ENCODE results near the gene LRTM1. TPM values are rescaled to one million over a fixed set of nuclear protein-coding genes. Genes with fewer than 3 reads are reported as not detected.

LRTM1 gene
- total RNA-seq, 2 experiments from 2014 or later = not detected

- Mint-ChIP-seq H3K4me3 (no peak overlapping the region), H3K27me3 (no peaks in the 10 kb centered on the region), H3K36me3 (ENCODE audit: low read depth) (no peaks in the 10 kb centered on the region), H3K4me1 (ENCODE audit: low read depth) (no peaks in the 10 kb centered on the region), H3K27ac (no peak overlapping the region), H3K9me3 (peaks cover 3% of the 10 kb centered on the region)
- ATAC-seq (no peak), DNase-seq (no peak)
- CTCF ChIA-PET = no interaction called here
- TF ChIP-seq, protein P1, sequence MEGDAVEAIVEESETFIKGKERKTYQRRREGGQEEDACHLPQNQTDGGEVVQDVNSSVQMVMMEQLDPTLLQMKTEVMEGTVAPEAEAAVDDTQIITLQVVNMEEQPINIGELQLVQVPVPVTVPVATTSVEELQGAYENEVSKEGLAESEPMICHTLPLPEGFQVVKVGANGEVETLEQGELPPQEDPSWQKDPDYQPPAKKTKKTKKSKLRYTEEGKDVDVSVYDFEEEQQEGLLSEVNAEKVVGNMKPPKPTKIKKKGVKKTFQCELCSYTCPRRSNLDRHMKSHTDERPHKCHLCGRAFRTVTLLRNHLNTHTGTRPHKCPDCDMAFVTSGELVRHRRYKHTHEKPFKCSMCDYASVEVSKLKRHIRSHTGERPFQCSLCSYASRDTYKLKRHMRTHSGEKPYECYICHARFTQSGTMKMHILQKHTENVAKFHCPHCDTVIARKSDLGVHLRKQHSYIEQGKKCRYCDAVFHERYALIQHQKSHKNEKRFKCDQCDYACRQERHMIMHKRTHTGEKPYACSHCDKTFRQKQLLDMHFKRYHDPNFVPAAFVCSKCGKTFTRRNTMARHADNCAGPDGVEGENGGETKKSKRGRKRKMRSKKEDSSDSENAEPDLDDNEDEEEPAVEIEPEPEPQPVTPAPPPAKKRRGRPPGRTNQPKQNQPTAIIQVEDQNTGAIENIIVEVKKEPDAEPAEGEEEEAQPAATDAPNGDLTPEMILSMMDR (IDR thresholded peaks at IDR 0.05) = no peak
- intact Hi-C loops (cut with micrococcal nuclease) = no loop called here
- POLR2A ChIA-PET = no interaction called here
Observed at GRCh38 chr3:54878145-54878544, 49.7 kb downstream of the LRTM1 start.

DNA sequence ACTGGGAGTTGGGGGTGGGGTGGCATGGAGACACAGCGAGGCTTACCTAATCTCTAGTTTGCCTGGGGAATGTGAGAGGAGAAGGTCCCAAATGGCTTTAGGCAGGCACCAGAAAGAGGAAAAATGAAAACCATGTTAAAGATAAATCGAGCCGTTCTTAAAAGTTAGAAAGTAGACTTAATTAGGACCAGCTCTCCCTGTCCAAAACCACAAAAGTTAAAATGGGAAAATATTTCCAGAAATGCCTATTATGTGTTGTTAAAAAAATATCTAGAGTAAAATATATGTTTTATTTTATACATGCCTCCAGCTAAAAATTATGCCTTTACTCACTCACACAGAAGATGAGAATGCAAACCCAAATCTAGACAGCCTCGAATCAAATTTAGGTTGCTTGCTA is 50.1 kb downstream of the LRTM1 start:
- Mint-ChIP-seq H3K27ac (no peak overlapping the region), H3K36me3 (ENCODE audit: low read depth) (no peaks in the 10 kb centered on the region), H3K4me1 (ENCODE audit: low read depth) (no peaks in the 10 kb centered on the region), H3K27me3 (no peaks in the 10 kb centered on the region), H3K4me3 (no peak overlapping the region), H3K9me3 (peaks cover 3% of the 10 kb centered on the region)
- intact Hi-C loops (cut with micrococcal nuclease) = no loop called here
- ATAC-seq (no peak), DNase-seq (no peak)
- TF ChIP-seq, protein P1 (IDR thresholded peaks at IDR 0.05) = no peak
- POLR2A ChIA-PET = no interaction called here
- CTCF ChIA-PET = no interaction called here

- no peak overlapping the region for H3K27ac Mint-ChIP-seq
- H3K4me3 Mint-ChIP-seq = no peak overlapping the region
- intact Hi-C loops (cut with micrococcal nuclease) = no loop called here
- TF ChIP-seq, protein P1 (IDR thresholded peaks at IDR 0.05) = no peak
- H3K27me3 Mint-ChIP-seq = no peaks in the 10 kb centered on the region
- CTCF ChIA-PET = no interaction called here
- DNase-seq (no peak), ATAC-seq (no peak)
- peaks cover 3% of the 10 kb centered on the region for H3K9me3 Mint-ChIP-seq
- H3K36me3 Mint-ChIP-seq (ENCODE audit: low read depth) = no peaks in the 10 kb centered on the region
- H3K4me1 Mint-ChIP-seq (ENCODE audit: low read depth) = no peaks in the 10 kb centered on the region
- POLR2A ChIA-PET = no interaction called here
Observed at GRCh38 chr3:54876694-54877093, 51.2 kb downstream of the LRTM1 start.

DNA sequence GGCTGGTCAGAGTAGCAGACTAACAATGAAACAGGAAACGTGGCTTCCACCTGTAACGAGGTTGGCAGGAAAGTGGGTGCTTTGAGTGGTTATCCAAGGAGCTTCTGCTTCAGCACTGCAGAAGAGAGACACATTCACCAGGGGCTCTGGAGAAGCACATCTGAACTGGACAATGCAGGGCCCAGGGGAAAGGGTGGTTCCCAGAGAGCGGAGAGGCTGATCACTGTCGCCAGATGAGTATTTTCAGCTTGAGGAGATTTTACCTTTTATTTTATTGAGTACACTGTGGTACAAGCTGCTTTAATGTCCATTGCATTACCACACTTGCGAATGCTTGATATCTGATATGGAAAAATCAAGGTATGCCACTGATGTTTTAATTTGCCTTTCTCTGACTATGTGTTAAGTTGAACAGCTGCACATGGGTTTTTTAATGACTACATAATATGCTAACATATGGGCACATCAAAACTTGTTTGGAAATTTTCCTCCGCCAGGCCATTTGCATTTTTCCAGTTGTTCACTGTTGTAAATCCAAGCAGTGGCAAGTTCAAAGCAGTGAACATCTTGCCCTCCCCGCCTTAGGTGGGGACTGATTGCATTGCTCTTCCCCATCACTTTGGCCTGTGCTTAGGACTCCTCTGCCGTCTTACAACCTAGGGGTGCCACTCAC is 52.1 kb downstream of the LRTM1 start:
- CTCF ChIA-PET = no interaction called here
- Mint-ChIP-seq H3K27me3 (no peaks in the 10 kb centered on the region), H3K4me3 (no peak overlapping the region), H3K9me3 (peaks cover 3% of the 10 kb centered on the region), H3K36me3 (ENCODE audit: low read depth) (no peaks in the 10 kb centered on the region), H3K4me1 (ENCODE audit: low read depth) (no peaks in the 10 kb centered on the region), H3K27ac (no peak overlapping the region)
- intact Hi-C loops (cut with micrococcal nuclease) = no loop called here
- TF ChIP-seq, protein P1 (IDR thresholded peaks at IDR 0.05) = no peak
- POLR2A ChIA-PET = no interaction called here
- no peak for ATAC-seq
- no peak for DNase-seq

- Mint-ChIP-seq H3K36me3 (ENCODE audit: low read depth) (no peaks in the 10 kb centered on the region), H3K9me3 (peaks cover 3% of the 10 kb centered on the region), H3K4me1 (ENCODE audit: low read depth) (no peaks in the 10 kb centered on the region), H3K27me3 (no peaks in the 10 kb centered on the region), H3K4me3 (no peak overlapping the region), H3K27ac (no peak overlapping the region)
- intact Hi-C loops (cut with micrococcal nuclease) = no loop called here
- ChIA-PET POLR2A (no interaction called here), CTCF (no interaction called here)
- TF ChIP-seq, protein P1 (IDR thresholded peaks at IDR 0.05) = no peak
- DNase-seq = no peak
- no peak for ATAC-seq
Observed at GRCh38 chr3:54874816-54875556, 52.9 kb downstream of the LRTM1 start.
